GM12892 (cell line): ENCODE measurements around the gene CLCNKA.

ENCODE experiments used
- POLR2A ChIP-seq: IDR thresholded peaks from 2 replicates; pipeline ENCODE4 v1.6.1; 2011; ENCODE audit warnings: low read depth, low read length, control low read depth
- TAF1 ChIP-seq: IDR thresholded peaks from 2 replicates; pipeline ENCODE4 v1.6.1; 2011; ENCODE audit warnings: low read depth, mild to moderate bottlenecking, control low read depth, low read length, borderline replicate concordance

- TF ChIP-seq TAF1 (no peak), POLR2A (no peak)
Observed at GRCh38 chr1:16054598-16055540, 33.0 kb downstream of the CLCNKA start.
